GM21619 (cell line): ENCODE results near the gene IL16.

Experiments used
- ATAC-seq: cut with Tn5 transposase; IDR thresholded peaks from one replicate; pipeline ENCODE4 v1.9.1; 2021; ENCODE audit not compliant: unreplicated experiment

IL16 gene

DNA sequence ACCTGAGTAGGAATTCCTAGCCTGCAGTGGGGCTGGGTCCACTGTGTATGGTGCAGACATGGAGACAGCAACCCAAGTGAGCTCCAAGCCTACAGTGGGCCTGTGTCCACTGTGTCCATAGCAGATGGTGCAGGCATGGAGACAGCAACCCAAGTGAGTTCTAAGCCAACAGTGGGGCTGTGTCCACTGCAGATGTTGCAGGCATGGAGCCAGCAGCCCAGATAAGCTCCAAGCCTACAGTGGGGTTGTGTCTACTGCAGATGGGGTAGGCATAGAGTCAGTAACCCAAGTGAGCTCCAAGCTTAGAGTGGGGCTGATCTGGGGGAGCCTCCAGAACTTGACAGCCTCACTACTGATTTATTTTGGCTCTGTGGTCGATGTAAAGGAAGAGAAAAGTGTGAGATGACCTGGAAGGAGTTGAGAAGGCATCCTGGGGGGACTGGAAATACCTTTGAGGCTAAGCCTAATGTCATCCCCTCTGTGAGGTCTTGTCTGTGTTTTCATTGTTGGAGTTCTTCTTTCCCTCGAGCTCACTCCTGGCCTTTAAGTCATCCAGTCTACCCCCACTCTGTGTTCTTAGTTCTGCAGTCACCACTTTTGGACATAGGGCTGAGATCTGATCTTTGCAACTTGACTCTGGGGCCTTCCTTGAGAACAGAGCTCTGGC is 22.4 kb upstream of the IL16 start:
- no peak for ATAC-seq

DNA sequence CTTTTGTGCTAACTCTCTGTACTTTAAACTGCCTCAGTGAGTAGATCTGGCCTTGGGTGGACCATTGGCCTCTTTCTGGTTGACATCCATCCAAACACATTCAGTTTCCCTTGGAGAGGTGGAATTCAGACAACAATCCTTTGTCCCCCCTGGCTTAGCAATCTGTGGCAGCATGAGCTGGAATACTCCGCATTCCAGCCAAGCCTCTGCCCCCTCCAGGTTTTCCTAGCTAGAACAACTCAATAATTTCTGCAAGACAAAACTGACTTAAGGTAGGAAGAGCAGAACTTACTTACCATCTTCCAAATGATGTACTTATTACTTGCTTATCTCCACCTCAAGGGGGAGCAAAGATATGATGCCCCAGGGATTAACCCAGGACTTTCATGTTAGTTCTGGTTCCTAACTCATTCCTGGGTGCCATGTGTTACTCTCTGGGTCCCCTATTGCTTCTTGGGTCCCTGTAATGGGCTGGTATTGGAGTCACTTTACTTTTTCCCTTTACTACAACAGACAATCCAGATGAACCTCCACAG is 21.8 kb upstream of the IL16 start:
- ATAC-seq: no peak

DNA sequence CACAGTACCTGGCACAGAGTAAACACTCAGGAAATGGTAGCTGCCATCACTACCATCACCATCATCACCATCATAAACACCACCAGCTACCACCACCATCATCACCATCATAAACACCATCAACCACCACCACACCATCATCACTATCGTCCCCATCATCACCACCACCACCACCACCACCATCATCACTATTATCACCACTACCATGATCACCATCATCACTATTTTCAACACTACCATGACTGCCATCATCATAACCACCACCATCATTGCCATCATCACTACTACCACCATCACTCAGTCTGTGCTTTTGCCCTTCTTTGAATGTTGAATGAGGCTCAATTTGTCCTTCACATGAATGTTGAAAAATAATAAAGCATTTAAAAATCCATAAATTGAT is 21.2 kb upstream of the IL16 start:
- ATAC-seq: no peak

DNA sequence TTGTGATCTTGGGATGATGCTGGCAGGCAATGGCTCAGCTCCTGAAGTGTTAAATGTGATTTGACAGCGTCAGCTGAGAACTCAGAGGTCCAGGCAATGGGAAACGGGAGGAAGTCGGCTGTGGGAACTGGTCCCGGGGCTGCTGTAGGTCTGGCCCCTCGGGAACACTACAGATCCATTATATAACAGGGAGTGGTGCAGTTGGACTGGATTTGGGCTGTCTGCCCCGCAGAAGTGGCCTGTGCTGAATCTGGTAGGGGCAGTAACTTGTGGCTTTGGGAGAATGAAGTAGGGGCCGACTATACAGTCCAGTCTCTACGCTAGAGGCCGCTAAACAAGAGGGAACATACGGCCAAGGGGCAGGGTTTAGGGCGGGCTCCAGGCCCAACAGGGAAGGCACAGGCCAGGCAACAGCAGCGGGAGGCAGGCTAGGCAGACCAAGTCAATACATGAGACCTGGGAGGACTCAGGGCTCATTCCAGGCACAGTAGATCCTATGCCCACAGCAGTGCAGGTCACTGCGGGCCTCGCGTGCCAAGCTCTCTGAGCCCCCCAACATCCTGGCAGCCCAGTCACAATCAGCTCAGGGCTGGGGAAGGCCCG is 20.3 kb upstream of the IL16 start:
- ATAC-seq: no peak

DNA sequence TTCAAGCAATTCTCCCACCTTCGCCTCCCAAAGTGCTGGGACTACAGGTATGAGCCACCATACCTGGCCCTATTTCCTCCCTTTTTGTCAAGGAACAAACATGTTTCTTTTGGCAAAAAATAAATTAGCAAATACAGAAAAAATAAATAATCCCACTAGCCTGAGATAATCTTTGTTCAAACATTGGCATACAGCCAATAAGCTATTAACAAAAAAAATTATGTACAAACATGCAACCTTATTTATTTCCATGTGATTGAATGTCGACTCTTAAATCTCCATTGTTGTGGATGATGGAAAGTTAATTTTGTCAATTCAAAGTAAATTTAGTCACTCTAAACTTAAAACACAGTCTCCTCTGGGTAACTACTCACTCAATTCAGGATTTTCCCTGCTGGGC is 18.3 kb upstream of the IL16 start:
- ATAC-seq: no peak

DNA sequence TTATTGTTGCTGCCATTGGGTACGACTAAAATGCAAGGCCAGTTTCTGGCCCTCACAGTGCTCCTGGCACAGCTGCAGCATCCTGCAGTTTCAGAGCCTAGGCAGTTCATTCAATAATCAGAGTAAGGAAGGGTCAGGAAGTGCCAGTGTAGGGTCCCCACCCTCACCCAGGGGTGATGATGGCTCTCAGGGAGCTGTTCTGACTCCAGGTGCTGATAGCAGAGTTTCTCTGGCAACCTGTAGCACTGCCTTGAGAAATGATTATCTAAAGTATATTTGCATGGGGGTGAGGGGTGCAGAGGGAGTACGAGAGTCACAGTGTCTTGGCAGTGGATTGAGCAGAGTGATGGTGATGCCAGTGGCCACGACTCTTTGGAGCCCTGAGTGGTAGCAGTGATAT is 15.5 kb upstream of the IL16 start:
- no peak for ATAC-seq

DNA sequence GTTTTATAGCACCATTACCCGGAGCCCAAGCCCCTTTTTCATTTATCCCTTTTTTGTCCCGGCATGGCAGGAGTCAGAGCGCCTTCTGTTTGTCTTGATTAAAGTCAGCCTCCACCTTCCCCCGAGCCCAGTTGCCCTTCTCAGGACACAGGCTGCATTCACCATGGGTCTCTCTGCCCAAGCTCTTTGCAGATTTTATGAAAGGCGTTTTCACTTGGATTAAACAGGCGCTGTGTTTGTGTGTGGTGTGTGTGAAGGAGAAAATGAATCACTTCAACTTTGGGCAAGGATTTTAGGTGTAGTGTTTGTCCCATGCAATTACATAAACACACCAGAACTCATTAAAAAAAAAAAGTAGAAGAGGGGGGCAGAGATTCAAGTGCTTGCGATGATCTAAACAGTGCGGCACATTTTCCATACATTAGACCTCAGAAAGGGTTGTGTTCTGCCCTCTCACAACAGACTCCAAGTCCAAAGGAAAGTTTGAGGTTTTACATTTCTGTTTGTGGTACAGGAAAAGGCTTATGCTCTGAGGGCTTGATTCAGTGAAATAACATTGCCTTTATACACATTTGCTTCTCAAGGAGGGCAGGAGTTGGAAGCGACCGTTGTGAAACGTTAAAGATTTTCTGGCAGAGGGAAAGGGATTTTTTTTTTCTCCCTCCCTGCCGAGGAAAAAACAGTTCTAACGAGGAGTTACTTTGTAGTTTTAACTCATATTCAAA is 14.5 kb upstream of the IL16 start:
- ATAC-seq: no peak

DNA sequence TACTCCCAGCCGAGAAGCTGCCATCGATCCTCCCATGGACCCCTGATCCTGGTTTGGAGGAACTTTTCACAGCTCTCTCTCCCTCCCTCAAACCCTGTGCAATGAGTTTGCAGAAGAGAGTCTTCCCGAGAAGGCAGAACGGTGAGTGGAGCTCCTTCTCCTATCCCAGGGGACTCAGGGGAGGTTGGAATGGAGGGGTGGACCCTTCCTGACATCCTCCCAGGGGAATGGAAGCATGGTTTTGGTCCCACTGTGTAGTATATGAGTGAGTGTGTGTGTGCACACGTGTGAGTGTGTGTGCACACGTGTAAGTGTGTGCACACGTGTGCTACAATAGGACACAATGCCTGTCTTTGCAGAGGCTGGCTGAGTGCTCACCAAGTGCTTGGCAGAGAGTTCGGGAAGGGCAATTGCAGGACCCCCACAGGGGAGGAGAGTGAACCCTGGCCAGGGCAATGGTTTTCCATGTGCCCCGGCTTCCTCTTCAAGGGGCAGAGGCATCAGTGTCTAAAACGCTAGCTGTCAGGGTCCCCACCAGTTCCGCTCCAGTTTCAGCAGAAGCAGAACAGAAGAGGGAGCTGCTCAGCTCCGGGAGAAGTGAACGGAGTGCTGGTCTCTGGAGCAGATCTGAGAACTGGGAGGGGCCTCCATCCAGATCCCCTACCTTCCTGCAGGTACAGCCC is 13.8 kb upstream of the IL16 start:
- ATAC-seq: no peak

DNA sequence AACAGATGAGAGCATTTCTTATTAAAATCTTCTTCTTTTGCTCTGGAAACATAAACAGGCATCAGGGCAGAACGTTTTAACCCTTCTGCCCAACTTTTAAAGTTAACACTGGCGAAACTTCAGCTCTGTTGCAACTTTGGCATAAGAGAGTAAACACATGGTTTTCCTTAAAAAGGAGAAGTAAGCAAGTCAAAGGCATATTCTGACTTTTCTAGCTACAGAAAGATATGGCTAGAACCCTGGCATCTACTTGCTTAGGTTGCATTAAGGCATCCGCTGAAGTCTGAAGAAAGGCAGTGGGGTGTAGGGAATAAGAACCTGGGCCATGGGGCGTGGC is 13.3 kb upstream of the IL16 start:
- no peak for ATAC-seq

DNA sequence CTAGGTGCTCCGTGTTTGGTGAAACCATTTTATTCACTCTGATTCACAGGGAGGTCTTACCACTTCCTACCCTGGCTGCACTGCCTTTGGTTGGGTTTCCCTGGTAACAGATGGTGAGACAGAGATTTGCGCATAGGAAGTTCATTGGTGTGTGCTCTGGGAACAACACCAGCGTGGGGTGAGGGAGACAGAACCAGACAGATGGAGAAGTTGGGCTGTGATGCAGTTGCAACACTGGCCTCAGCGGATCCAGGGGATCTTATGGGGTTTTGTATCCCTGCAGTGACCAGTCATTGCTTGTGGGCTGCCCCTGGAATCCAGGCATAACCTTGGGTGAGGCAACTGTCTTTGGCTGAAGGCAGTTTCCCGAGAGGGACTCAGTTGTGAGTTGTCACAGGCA is 12.5 kb upstream of the IL16 start:
- ATAC-seq: no peak

DNA sequence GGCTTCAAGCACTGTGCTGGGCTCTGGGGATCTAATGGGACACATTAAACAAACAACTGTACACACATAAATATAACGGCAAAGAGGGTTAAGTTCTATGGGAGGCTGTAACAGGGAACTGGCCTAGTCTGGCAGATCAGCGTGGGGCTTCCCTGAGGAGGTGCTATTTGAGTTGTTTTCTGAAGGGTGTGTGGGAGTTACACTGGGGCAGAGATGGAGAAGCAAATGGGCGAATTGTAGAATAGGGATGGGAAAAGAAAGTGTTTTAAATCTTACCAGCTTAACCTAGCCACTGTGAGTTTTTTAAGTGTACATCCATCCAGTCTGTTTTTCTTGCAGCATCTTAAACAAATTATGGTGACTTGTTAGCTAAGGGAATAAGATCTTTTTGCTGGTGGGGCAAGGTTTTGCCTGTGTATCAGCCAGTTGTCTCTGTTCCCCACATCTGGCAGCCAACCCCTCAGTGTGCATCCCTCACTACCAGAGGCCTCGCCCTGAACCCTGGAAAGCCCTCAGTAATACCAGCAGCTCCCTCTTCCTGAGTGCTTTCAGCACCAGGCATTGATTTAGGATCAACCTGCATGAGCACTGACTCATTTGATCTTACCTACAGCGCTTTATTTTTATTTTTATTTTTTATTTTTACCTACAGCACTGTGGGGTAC is 10.9 kb upstream of the IL16 start:
- ATAC-seq: no peak

DNA sequence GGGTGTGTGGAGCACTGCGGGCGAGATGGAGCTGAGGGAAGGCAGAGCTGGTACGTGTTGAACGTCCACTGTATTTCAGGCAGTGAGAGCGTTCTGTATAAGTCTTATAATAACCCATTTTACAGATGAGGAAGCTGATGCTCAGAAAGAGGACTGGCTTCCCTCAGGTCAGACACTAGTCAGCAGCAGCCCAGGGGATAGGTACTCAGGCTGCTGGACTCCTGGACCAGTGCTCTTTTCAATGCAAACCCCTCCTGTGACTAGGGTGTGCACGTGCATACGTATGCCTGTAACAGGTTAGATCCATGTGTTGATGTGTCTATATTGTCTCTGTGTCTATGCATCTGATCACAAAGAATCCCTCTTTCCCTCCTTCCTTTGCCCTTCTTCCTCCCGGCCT is 8.3 kb upstream of the IL16 start:
- ATAC-seq: no peak

DNA sequence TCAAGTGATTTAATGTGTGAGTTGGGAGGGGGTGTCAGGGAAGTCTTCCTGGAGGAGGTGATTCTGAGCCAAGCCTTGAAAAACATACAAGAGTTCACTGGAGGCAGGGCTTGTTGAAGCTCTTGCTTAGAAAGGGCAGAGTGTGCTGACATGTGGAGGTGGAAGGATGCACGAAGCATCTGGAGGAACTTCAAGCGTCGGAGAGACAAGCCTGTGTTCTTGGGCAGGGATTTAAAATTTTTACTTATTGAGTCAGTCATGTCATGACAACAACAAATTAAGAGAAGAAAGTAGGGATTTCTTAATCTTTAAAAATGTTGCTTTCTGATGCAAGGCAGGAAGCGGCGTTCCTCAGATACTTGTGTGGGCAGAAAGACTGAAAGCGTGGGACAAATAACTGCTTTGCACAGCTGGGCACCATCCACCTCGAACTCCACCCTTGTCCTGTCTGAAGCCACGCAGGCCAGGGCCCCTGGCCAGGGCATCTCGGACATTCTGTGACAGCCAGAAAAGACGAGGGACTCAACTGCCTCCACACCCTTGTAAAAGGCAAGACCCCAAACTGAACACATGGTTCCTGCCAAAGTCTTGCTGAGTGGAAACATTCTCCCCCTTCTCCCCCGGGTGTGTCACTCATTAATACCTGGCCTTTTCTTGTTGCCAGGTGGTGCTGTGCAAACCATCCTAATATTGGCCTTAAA is 6.9 kb upstream of the IL16 start:
- no peak for ATAC-seq

DNA sequence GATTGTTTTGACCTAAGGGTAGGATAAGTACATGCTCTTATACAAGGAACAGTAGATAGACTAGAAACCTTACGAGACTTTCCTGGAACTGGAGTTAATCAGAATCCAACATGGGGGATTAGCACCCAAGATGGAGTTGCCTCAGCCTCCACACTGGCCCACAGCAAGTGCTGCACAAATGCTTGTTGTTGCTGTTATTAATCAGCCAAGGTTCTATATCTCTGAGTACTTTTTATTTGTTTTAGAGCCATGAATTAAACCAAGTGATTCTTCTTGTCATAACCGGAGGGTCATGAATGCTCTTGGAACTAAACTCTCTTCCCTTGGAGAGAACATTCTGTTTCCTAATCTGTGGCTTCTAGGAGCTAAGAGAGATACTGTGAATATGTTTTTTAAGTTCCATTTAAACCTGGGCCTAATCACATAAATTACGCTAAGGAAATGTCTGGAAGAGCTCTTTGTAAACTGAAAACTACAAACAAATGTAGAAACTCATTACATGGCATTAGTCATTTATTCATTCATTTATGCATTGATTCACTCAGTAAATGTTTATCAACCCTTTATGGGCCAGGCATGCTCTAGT is 5.7 kb upstream of the IL16 start:
- no peak for ATAC-seq

DNA sequence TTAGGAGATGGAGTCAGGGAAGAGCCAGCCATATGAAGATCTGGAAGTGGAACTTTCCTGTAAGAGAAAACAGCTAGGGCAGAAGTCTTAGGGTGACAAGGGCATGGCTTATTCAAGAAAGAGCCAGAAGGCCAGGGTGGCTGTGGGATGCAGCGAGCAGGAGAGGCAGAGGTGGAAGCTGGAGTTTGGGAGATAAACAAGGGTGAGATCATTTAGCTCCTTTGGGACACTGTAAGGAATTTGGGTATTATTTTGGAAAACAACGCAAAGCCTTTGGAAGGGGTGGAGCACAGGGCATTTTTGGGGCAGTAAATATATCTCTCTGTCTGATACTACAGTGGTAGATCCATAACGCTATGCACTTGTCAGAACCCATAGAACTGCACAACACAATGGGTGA is 5.0 kb upstream of the IL16 start:
- no peak for ATAC-seq

DNA sequence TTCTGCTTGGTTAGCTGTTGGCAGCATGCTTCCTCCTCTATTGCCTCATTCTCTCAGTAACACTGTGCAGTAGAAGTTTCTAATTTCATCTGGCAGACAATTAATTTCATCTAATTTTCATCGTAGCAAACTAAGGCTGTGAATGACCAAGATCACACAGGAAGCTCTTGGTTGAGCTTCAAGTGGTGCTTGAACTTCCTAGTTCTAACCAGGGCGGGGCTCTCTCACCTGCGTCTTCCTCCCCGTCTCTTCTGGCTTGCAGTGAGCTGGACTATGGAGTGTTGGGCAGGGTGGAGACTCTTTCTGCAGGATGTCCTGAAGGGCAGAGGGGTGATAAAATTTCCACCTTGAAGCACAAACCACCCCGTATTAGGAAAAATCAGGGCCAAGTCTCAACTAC is 2.0 kb upstream of the IL16 start:
- ATAC-seq: no peak

DNA sequence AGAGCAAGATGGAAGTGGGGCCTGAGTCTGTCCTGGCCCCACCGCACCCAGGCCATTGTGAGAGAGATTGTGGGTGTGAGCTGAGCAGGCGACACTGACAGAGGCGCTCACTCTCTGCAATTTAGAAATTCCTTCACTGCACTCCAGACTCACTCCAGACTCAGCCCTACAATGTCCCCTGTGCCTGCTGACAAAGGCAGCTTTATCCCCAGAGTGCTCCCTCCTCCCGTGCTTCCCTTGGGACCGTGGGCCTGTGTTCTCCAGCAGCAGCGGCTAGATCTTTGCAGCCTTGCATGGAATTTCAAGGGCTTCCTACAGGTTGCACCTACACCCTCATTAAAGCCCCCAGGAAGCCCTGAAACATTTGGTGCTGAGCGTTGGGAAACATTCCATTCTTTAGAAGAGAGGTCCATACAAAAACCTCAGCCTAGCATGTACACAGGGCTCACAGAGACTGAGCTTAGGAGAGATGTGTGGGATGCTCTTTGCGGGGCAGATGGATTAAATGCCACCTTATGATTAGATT is 1.3 kb upstream of the IL16 start:
- ATAC-seq: no peak

DNA sequence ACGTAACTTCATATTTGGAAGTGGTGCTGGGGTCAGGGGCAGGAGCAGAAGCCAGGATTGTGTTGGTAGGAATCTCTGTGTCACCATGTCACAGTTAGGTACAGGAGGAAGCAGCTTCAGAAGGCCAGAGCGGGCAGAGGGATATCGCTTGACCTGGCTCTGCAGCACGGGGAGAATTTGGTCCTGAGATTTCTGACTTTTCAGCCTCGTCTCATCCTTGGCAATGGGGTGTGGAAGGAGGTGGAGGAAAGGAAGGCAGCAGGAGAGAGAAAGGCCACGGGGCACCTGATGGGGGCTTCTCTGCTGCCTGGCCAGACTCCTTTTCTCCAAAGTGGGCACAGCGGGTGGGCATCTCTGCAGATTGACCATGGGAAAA is 564 bp downstream of the IL16 start:
- ATAC-seq: no peak

DNA sequence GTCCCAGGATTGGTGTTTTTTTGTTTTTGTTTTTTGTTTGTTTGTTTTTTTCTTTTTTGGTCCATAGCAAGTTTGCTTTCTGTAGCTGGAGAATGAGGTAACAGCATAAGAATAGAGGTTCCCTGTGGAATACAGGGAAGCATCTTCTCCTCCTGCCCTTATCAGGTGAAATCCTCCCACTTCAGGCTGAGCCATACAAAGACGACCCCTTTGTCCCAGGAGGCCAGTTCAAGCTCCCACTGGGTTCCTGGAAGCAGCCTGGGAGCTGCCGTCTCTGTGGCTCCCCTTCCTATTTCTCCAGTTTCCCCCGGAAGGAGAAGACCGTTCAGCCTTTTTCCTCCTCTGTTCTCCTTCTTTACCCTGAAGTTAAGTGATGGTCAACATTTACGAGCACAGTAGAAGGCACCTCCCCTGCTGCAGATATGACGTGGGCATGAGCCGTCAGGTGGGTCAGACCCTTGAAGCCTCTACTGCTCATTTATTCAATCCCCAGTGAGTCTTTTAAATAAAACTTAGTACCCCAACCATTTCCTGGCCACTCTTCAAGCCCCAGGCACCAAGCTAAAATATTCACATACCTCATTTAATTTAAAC is 1.1 kb downstream of the IL16 start:
- ATAC-seq: no peak
